Measurements from ENCODE around the gene FAHD2A.

- TF ChIP-seq, protein P1, sequence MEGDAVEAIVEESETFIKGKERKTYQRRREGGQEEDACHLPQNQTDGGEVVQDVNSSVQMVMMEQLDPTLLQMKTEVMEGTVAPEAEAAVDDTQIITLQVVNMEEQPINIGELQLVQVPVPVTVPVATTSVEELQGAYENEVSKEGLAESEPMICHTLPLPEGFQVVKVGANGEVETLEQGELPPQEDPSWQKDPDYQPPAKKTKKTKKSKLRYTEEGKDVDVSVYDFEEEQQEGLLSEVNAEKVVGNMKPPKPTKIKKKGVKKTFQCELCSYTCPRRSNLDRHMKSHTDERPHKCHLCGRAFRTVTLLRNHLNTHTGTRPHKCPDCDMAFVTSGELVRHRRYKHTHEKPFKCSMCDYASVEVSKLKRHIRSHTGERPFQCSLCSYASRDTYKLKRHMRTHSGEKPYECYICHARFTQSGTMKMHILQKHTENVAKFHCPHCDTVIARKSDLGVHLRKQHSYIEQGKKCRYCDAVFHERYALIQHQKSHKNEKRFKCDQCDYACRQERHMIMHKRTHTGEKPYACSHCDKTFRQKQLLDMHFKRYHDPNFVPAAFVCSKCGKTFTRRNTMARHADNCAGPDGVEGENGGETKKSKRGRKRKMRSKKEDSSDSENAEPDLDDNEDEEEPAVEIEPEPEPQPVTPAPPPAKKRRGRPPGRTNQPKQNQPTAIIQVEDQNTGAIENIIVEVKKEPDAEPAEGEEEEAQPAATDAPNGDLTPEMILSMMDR (IDR thresholded peaks at IDR 0.05) = no peak
- TF ChIP-seq EZH2phosphoT487 (IDR thresholded peaks at IDR 0.05) = no peak
Measured at GRCh38 chr2:95372216-95372829, 30.2 kb upstream of the FAHD2A start.
